GM18873 (cell line): Measurements from ENCODE around the gene PSMB5.

Experiments
- ATAC-seq: cut with Tn5 transposase; IDR thresholded peaks from one replicate; pipeline ENCODE4 v1.9.1; 2021; ENCODE audit warnings: mild to moderate bottlenecking, moderate library complexity, moderate number of reproducible peaks; ENCODE audit not compliant: unreplicated experiment, low FRiP score

PSMB5 gene

DNA sequence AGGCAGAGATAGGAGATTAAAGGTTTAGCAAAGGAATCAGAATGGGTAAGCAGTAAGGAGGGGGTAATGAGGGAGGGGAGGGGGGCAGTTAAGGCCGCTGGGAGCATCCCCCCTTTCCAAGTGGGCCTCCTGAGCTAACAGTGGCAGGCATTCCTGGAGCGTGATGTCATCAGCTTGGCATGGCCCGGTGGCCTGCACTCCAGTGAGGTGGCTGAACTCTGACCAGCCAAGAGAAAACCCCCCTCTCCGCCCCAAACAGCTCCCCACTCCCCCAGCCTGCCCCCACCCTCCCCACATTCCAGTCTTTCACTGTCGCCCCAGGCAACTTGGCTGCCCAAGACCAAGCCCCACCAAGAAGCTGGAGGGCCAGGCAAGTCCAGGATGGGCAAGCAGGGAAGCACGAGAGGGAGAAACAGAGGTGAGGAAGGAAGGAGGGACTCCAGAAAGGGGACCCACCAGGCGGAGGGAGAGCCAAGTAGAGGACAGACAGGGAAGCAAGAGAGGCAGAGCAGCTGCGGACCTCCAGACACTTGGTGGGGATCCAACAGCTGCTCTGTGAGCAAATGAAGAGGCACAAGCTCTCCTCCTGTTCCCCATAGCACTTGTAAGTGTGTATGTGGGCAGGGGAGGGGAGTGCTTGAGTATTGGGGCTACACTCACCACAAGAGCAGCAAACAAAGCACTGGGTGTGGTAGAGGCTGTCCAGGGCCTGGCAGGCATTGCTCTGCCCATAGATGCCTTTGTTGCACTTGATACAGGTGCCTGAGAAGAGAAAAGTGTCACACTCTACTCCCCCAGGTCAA, 56.8 kb downstream of the PSMB5 start:
- ATAC-seq, result no peak

DNA sequence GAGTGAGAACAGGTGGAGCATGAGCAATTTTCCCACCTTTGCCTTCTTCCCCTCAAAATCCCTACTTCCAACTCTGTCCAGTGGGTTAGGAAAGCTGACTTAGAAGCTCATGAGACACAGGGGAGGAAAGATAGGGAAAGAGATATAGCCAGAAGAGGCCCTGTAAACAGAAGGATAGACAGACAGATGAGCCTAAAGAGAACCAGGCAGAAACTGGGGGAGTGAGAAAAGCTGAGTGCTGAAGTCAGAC, 57.3 kb downstream of the PSMB5 start:
- ATAC-seq, result no peak

DNA sequence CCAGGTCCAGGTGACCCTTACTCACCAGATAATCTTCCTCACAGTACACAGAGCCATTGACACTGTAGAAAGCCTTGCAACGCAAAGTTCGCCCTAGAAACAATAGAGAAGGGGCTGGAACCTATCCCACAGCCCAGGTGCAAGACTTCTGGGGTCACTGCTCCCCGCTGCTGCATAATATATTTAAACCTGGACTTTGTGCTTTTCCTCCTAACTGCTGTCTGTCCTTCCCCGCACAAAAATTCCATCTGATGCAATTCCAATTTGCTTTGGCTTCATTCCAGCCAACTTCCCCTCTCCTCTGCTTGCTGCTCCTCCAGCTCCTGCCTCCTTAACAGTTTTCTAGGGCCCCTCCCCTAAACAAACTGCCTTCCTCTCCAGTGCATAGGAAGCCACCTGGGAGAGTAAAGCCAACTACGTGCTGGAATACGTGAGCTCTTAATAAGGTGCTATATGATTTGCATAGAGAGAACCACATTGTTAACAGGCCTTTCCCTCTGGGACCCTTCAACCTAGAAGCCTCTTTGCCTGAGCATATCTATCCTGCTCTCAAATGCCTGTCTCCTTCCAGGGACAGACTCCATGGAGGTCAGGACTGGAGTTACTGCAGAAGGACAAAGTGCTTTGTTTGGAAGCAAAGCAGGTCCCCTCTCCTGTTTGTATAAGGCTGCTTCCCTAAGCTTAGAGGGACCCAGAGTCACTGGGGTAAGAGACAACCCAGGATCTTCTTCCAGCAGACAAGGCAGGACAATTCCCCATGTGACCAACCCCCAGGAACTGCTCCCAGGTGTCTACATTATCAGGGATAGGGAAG, 57.9 kb downstream of the PSMB5 start:
- no peak for ATAC-seq
